HG03060 (cell line): Measurements from ENCODE around the gene SDC1.

ENCODE experiments used
- ATAC-seq: cut with Tn5 transposase; IDR thresholded peaks from one replicate; pipeline ENCODE4 v1.9.1; 2021; ENCODE audit warnings: low read depth, moderate number of reproducible peaks; ENCODE audit not compliant: unreplicated experiment

SDC1 gene

DNA sequence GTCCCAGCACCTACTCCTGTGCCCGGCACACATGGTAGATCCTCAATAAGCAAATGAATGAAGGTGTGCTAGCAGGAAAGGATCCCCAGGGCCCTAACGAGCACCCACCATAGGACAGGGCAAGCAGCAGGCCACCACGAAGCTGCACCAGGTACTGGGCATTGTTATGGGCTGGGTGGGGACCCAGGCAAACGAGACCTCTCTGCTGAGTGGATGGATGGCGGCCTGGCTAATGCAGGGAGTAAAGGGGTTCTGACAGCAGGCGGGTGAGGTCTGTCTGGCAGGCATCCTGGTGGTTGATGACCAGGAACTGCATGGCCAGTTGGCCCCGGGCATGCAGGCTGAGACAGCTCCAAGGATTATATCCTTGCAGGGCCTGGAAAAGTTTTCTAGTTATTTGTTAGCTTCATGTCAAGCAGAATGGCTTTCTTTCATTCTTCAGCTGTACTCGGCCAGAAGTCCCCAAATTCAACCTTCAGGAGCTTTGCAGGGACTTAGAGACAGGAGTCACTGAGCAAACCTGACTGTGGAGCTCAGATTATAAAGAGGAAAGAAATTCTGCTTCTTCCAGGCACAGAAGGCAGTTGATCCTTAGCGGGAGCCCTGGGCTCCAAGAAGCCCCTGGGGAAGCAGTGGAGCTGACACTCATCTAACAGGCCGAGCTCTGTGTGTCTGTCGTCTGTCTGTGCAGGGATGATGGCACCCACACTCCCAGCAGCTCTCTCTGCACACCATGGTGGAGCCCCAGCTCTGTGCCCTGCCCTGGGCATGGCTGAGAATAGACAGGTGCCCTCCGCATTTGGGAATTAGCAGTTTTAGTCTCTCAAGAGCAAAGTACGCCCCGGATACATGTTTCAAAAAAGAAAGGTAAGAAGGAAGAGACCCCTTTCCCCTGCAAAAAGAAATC lies 51.2 kb downstream of the SDC1 start:
- no peak for ATAC-seq

DNA sequence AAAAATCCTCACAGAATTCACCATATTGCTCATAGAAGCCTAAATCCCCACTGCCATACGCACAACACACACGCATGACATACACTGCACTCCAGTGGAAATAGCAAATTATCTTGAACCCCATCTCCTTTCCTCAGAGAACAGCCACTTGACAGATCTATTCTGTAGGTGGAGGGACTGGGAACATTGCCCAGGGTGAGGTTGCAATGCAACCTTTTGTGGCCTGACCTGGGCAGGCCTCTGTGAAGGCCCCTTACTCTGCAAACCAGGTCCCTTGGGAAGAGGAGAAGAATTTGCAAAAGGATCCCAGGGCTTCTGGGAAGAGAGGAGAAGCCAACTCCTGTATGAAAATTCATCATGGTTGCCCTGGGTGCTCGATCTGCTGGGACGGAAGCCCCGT lies 51.9 kb downstream of the SDC1 start:
- ATAC-seq, result no peak

DNA sequence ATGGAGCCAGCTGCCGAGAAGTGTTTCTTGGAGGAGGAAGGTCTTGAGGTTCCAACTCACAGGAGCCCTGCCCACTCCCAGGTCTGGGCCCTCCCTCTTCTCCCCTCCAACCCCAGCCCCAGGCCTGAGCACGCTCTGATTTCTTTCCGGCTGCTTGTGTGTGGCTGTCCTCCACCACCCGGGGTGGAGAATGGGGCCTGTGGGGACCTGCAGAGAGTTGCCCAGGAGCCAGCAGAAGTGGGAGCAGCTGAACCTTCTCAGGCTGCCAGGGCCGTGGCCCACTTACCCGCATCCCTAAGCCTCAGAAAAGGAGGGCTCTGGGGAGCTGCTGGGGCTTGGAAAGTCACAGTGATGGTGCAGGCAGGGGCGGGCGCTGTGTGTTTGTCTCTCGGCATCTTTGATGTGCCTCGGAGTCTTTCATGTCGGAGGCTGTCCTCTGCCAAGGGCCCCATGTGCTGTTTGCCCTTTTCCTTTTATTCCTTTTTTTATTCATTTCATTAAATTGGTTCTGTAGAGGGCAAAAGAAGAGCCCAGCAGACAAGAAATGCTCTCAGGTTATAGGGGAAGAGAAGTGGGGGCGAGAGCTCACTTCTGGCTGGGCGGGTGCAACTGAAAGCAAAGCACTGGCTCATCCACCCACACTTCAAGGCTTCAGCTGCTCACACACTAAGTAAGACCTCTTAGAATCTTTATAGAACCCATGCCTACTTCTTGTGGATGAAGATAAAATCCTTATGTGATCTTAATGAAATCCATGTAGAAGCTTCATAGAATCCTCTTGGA lies 52.5 kb downstream of the SDC1 start:
- ATAC-seq, result no peak

DNA sequence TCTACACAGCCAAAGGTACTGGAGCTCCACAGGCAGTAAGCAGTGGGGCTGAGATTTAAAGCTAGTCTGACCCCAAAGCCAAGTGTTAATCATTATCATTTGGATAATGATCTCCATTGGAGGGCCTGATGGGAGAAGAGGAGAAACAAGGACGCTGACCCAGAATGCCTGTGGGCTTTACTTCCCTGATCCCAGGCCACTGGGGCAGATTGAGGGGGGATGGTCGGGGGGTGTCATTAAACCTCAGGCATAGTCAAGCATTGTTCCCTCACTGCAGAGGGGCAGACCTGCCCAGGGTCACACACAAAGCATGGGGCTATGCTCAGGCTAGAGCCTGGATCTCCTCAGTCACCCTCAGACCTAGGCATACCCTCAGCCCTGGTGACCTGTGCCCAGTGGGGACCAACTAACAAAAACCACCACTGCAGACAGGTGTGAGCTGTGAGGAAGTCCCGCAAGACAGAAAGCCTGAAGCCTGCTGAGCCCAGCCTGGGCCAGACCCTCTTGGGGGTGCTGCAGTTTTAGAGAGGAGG lies 53.4 kb downstream of the SDC1 start:
- ATAC-seq, result no peak

DNA sequence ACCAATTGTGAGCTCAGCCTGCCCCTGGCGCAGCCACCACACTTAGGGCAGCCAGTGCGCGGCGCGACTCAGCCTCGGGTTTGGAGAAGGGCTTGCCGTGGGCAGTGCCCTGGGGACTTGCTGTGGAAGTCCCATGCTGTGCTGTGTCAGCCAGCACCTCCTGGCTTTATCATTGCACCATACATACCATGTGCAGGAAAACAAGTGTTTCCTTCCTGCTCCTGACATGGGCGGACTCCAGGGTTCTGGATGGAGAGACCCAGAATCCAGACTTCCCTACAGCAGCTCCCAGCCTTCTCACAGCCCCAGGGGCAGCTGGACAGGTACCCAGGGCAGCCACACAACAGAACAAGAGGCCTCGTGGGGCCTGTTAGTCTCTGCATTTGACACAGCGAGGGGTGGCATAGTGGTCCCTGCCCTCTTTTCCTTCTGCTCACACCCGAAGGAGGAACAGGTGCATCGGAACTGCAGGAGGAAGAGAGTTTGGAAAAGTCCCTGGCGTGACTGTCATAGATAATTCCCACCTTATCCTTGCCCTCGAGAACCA lies 54.2 kb downstream of the SDC1 start:
- no peak for ATAC-seq

DNA sequence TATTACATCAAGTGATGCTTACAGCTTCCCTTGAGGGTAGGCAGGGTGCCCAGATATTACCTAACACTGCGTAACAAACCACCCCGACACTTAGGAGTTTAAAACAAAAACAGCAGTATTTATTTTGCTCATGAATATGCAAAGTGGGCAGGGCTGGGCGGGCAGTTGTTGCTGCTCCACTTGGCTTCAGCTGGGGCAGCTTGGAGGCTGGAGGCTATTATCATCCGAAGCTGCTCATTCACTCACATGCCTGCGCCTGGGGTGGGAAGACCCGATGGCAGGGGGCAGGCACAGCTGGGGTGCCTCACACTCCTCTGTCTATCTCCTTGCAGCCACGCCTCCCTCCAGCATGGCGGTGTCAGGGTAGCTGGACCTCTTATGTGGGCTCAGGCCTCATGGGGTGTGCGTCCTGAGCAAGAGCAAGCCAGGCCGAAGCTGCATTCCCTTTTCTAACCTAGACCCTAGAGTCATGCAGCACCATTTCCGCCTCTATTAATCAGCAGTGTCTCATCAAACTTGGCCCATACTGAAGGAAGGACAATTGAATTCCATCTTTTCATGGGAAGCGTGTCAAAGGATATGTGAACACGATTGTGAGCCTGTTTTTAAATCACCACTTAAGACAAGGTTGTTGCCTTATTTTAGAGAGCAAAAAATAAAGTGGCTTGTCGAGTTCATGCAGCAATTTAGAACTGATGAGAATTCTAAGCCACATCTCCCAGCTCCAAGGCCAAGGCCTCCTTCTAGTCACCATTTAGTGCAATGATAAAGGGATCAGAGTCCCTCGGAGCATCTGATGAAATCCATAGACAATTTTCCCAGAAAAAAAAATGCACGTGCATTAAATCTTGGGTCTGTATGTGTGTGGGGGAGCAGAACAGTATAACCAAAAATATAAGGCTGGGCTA lies 54.9 kb downstream of the SDC1 start:
- ATAC-seq, result no peak

DNA sequence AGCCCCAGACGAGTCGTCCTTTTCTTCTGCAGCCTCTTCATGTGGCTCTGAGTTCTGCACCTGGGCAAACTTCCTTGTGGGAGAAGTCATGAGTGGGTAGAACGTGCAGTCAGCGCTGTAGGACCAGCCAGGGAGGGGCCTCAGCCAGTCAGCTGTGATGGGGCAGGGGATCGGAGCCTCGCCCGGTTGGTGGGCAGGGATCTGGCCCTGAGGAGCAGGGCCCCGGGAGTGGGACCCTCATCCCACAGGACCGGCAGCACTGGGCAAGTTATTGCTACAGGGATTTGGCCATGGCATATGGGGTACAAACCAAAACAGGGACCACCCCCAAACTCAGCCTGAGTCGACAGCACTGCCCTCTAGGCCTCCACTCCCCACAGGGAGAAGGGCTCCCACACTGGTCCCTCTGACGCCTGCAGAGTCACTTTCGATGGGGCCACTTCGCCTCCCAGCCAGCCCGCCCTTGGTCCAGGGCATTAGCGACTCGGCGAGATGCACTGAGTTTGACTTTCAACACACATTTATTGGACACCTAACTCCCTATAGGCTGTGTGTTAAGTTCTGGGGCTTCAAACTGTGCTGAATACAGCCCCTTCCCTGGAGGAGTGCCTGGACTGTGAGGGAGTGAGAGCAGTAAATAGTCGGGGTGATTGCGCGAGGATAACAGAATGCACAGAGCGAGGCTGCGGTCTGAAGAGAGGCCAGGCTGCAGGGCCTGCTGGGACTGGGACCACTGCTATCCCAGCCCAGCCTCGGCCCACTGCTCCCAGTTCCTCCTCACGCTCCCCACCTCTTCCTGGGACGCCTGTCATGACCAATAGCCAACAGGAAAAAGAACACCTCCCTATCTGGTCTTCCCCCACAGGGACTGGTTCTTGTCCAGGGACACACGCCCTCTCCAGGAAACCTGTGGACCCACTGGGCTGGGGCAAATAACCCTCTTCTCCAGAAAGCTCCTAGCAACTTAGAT lies 55.9 kb downstream of the SDC1 start:
- no peak for ATAC-seq

DNA sequence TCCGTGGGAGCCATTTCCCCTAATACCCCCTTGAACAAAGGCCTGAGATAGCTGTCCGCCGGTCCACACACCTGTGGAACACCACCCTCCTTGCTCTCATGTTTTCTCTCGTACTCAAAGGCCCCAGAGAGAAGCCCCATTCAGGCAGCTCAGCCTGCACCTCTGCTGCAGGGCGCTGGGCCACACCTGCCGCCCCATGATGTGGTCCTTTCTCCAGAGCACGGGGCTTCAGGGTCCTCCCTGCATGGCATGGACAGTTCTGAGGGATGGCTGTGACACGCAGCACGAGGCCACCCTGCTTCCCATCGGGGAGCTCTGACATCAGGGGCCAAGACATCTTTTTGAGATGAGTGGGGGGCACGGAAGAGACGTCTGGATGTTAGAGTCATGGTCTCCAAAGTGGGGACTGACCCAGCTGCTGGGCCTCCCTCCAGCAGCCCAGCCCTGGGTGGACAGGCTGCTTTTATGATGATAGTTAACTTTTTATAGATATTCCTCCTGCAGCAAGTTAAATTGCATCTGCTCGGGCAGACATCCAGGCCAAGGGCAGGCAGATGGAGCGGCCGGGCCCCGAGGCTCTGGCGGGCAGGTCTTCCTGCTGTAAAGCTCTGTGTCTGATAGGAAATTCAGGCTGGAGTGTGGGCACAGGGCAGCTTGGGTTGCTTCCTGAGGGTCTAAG lies 56.7 kb downstream of the SDC1 start:
- no peak for ATAC-seq

DNA sequence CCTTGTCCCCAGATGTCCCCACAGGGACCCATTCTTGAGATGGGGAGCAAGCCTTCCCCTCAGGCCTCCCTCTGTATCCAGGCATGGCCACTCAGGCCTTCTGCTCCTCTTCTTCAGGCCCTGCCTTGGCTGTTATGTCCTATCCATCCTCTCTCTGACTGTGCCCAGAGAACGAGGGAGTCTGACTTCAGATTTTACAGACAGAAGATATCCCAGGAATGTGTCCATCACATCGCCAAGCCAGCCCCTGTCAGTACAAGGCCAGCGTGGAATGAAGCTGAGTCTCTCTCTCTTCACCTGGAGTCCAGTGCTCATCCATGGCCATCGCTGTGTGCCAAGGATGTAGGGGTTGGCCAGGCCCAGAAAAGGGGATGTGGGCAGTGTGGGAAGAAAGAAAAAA lies 57.6 kb downstream of the SDC1 start:
- ATAC-seq, result no peak

DNA sequence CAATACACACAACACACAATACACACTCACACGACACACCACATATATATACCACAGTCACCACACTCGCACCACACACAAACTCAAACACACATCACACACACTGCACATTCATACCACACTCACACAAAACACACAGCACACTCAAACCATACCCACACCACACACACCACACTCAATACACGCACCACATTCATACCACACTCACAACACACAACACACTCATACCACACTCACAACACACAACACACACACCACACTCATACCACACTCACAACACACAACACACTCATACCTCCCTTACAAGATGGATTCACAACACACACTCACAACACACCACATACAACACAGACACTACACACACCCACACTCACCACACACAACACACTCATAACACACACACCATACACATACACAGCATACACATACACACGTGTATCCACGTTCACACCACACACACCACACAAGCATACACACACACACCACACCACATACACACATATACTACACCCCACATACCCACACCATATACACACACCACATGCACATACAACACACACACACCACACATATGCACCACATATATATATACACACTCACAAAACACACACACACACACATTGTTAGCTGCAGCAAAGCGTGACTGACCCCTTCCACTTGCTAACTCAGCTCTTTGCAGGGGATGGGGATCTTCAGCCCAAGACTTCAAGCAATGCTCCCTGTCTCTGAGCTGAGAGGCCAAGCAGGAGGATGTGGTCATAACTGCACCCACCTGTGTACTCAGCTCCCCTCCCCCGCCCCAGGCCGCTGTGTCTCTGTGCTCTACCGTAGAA lies 59.0 kb downstream of the SDC1 start:
- no peak for ATAC-seq

DNA sequence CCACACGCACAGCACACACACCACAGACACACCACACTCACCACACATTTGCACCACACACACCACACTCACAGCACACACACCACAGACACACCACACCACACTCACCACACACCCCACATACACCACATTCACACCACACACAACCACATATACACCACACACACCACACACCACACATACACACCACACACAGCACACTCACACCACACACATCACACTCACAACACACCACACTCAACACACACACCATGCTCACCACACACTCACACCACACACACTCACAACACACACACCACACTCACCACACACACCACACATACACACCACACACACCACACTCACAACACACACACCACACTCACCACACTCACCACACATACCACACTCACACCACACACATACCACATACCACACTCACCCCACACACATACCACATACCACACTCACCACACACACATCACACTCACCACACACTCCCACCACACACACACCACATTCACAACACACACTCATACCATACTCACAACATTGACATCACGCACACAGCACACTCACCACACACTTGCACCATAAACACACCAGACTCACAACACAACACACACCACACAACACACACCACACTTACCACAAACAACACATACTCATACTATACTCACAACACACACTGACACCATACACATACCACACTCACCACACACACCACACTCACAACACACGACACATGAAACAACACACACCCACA lies 60.0 kb downstream of the SDC1 start:
- no peak for ATAC-seq

DNA sequence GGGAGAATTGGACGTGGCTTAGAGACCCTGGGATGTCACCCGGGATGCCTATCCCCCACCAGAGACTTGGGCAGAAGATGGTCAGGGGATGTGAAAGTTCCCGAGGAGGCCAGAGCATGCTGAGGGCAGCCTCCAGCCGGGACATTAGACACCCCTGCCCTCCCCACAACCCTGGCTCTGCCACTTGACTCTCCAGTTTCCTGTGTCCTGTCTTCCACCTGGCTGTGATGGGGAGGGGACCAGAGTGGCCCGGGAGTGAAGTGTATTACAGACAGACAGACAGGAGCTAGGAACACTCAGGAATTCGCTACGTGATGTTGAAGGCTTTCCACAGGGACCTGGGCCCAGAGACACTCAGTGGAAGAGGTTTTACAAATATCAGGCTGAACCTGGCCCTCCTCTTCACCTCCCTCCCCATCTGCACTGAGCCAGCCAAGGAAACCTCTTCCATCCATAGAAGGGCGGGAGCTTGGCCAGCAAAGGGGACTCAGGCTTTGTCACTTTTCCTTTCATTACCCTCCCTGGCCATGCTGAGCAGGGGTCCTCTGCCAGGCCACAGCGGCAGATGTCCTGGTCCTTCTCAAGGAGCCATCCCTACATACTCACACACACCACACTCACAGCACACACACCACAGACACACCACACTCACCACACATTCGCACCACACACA lies 60.7 kb downstream of the SDC1 start:
- no peak for ATAC-seq

DNA sequence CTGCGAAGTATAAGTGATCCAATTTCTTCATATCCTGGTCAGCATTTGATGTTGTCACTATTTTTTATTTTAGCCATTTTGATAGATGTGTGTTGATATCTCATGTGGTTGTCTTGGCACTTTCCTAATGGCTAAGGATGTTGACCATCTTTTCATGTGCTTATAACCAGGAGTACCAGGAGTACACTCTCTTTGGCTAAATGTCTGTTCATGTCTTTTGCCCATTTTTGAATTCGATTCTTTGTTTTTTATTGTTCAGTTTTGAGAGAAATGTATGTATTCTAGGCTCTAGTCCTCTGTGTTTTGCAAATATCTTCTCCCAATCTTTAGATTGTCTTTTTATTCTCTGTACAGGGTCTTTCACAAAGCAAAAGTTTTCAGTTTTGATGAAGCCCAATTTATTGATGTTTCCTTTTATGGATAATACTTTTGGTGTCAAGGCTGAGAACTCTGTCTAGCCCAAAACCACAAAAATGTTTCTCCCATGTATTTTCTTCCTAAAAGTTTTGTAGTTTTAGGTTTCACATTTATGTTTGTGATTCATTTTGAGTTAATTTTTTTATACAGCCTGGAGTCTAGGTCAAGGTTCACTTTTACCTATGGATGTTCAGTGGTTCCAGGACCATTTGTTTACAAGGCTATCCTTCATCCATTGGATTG lies 65.4 kb downstream of the SDC1 start:
- ATAC-seq, result no peak

DNA sequence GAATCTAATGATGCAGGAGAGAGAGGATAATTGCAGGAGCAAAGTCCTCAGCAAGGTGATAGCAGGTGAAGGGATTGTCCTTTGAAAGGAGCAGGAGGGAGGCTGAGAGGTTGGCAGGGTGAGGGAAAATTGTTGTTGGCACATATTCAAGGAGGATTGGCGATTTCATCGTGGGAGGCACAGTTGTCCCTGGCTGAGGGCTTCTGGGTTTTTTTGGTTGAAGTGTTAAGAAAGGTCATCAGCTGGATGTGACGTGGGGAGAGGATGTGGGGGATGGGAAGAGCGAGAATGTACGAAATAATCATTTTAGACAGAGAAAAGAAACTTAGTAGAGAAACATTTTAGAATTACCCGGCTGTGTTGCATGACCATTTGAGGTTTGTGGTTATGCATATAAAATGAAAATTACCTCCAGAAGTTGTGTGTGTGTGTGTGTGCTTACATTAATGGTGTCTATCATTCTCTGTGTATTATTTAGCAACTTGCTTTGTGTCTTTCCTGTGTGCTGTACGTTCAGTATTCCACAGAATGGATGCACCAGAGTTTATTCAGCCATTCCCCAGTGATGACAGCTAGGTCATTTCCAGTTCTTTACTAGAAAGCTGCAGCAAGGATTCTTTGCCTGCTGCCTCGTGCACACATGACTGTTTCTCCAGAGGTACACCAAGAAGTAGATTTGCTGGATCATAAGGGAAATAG lies 67.6 kb downstream of the SDC1 start:
- ATAC-seq, result no peak

DNA sequence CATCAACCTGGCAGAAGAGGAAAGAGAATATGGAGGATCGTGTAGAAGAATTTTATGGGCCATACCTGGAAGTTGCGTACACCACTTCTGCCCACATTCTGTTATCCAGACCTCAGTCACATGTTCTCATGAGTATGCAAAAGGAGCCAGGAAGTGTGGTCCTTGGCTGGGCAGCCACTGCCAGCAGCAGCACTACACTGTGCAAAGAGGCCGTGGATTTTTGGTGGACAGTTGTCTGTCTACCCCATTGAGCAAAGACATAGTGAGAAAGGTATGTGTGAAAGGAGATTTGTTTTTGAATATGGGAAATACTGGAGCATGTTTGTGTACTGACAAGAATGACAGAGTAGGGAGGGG lies 68.1 kb downstream of the SDC1 start:
- ATAC-seq, result no peak
